Fibroblast of the aortic adventitia (primary cell): ENCODE measurements around the gene DPF3. TPM values are rescaled to one million over a fixed set of nuclear protein-coding genes. Genes with fewer than 3 reads are reported as not detected.

ENCODE experiments used
- DNase-seq: peaks from one replicate; pipeline ENCODE4 v3.0.0-alpha.2; 2010; ENCODE audit warnings: low read depth
- H3K4me3 ChIP-seq: 2 replicates; pipeline ENCODE4 v1.5.1; 2011; ENCODE audit warnings: low read depth, mild to moderate bottlenecking, control low read depth, low read length, moderate library complexity
- CTCF ChIP-seq: IDR thresholded peaks from 2 replicates; pipeline ENCODE4 v1.5.1; 2011; ENCODE audit warnings: mild to moderate bottlenecking, low read length, control low read depth, inconsistent platforms; ENCODE audit not compliant: insufficient read depth
- total RNA-seq: library from RNA; depleted of rRNA; stranded (reverse); fragments of >200 nt; gene quantifications from 2 replicates; pipeline ENCODE4 v1.2.3, GENCODE V29; 2012; ENCODE audit warnings: low replicate concordance

The DPF3 gene
- total RNA-seq, 1 donor, result 16.3 TPM

GRCh38 chr14:72928872-72929271 lies 35.0 kb upstream of the DPF3 start:
- no peak overlapping the region for H3K4me3 ChIP-seq
- no peak for DNase-seq
- TF ChIP-seq CTCF, result no peak

DNA sequence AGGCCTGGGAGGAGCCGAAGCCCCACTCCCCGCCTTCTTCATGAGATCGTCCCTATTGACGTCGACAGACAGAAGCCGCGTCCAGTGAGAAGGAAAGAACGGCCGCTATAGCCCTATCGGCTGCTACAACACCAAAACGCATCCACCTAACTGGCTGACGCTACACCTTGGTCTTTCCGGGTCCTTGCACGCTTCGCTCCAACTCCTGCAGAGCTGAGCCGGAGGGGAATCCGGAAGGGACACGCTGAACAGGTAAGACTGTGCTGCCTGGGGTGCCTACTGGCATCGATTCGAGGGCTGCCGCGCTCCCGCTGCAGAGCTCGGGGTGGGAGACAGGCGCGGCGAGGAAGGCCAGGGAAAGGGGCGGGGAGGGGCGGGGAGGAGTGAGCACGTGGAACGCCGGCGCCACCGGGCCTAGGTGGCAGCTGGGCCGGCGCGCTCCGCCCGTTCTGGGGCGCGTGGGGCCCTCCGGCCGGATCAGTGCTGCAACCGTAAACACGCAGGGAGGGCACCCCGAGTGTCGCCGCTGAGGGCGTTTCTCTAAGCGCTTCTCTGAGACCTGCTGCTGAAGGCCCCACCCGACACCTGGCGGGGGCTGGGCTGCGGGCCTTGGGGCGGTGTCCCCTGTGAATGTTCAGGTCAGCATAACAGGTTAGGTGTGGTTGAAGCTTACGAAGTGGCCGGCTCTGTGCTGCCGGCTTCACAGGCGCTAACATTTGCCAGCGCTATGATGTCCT lies 32.6 kb upstream of the DPF3 start, which contains the start of gene DCAF4:
DCAF4 (plus strand) TSS at position 173 of the 737 bp plus-strand sequence. CDS start 11,515 bp downstream, outside the sequence.
- TF ChIP-seq CTCF, result no peak
- peak; percentile 98 for DNase-seq
- peak within 1 kb of the TSS; percentile 99 for H3K4me3 ChIP-seq

DNA sequence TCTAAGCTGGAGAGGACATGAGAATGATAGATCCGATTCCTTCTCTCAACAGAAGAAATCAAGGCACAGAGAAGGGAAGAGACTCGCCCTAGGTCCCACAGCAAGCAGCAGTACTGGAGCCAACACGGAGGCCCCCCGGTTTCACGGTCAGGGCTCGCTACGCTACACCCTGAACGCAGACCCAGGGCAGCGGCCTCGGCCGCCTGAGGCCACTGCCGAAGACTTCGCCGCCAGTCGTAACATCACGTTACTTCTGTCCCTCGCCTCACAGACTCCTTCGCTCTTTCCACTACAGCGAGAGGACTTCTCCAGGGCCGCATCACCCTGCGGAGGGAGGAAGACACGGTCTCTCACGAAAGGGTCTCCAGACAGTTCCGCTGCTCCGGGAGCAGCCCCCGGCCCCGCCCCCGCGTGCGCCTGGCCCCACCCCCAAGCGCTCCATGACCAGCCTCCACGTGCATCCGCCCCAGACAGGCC lies 32.0 kb upstream of the DPF3 start:
- DNase-seq, result no peak
- no peak for TF ChIP-seq CTCF
- peak overlapping the region; percentile 76 for H3K4me3 ChIP-seq

DNA sequence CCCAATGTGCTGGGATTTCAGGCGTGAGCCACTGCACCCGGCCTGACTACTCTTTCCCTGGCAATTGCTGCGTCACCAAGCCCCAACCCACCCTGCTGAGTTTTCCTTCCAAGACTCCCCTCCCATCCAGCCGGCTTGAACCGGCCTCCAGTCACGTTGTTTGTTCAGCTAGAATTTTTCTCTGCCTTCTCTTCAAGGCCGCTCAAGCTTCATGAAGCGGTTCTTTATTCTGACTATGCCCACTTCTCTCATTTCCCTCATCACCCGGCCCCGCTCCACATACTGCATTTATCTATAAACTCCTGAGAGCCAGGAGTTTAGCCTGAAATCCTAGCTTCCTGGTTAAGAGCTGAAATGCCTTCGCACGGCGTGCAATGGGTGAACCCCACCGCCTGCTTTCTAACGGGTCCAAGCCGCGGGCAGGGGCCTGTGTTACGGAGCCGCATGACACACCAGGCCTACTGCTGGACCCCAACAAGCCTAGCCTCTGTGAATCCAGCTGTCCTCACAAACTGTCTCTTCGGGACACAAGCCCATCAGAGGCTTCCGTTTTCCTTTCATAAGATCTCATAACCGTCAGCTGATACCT lies 31.4 kb upstream of the DPF3 start:
- TF ChIP-seq CTCF, result no peak
- H3K4me3 ChIP-seq, result no peak overlapping the region
- DNase-seq, result no peak

GRCh38 chr14:72924337-72924736 lies 30.4 kb upstream of the DPF3 start:
- no peak overlapping the region for H3K4me3 ChIP-seq
- DNase-seq, result no peak
- no peak for TF ChIP-seq CTCF

- no peak overlapping the region for H3K4me3 ChIP-seq
- no peak for DNase-seq
- TF ChIP-seq CTCF, result no peak
These were observed 27.5 kb upstream of the DPF3 start for GRCh38 chr14:72921396-72921795.

DNA sequence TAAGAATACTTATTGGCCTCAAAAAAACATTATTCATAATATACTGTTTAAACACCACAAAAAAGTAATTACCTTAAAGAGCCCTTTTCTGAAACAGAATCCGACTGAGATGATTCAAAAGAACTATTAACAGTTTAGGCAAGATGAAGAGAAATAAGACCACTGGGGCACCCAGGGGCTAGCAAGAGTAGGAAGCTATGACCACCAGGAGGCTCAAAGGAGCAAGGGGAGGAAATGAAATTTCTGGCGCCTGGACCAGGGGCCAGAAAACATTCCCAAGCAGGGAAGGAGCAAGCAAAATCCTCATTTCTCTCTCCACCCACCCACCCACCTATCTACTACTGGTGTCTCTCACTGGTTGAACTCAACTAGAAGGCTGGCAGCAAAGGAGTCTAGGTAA lies 26.1 kb upstream of the DPF3 start:
- no peak overlapping the region for H3K4me3 ChIP-seq

More for the DNA sequence above, 26.1 kb upstream of the DPF3 start:
- peak; percentile 4 for TF ChIP-seq CTCF
- no peak for DNase-seq
